AG09309 (cell line): Measurements from ENCODE around the gene KCNK18.

ENCODE experiments used
- DNase-seq: peaks from one replicate; pipeline ENCODE4 v3.0.0-alpha.2; 2010; ENCODE audit warnings: low read depth
- H3K4me3 ChIP-seq: 2 replicates; pipeline ENCODE4 v1.5.1; 2011; ENCODE audit warnings: mild to moderate bottlenecking, low read depth, low read length, moderate library complexity; ENCODE audit not compliant: control insufficient read depth
- CTCF ChIP-seq: IDR thresholded peaks from 2 replicates; pipeline ENCODE4 v1.5.1; 2011; ENCODE audit warnings: mild to moderate bottlenecking, low read depth, low read length, inconsistent platforms; ENCODE audit not compliant: insufficient read depth, control insufficient read depth; ENCODE audit errors: missing control alignments

The KCNK18 gene

GRCh38 chr10:117248750-117249465 lies 51.6 kb downstream of the KCNK18 start:
- peak; percentile 1 for DNase-seq
- no peak for TF ChIP-seq CTCF
- H3K4me3 ChIP-seq = no peak overlapping the region

GRCh38 chr10:117249493-117250093 lies 52.3 kb downstream of the KCNK18 start:
- TF ChIP-seq CTCF = no peak
- no peak overlapping the region for H3K4me3 ChIP-seq
- no peak for DNase-seq

- no peak for DNase-seq
- no peak for TF ChIP-seq CTCF
- H3K4me3 ChIP-seq = no peak overlapping the region
Measured at GRCh38 chr10:117250411-117250810, 53.1 kb downstream of the KCNK18 start.

GRCh38 chr10:117253908-117254307 lies 56.6 kb downstream of the KCNK18 start:
- H3K4me3 ChIP-seq = no peak overlapping the region
- TF ChIP-seq CTCF = no peak
- DNase-seq = no peak

- no peak overlapping the region for H3K4me3 ChIP-seq
- DNase-seq = no peak
- TF ChIP-seq CTCF = no peak
Measured at GRCh38 chr10:117254338-117254737, 57.0 kb downstream of the KCNK18 start.

- TF ChIP-seq CTCF = no peak
- no peak for DNase-seq
- H3K4me3 ChIP-seq = no peak overlapping the region
Measured at GRCh38 chr10:117254774-117255735, 57.8 kb downstream of the KCNK18 start.
